Measurements from ENCODE around the gene BIRC3. TPM values are rescaled to one million over a fixed set of nuclear protein-coding genes. Genes with fewer than 3 reads are reported as not detected.

Gene BIRC3
- total and polyA plus RNA-seq, 2 of the 4 experiments (the other 2 are of a cell fraction) = 2.2 to 5.0 TPM

- 0 out of 2 replicates have a peak, but pooled peaks cover 3% of the 10 kb centered on the region for H3K9me1 ChIP-seq (ENCODE audit: insufficient read depth, low read length)
- TF ChIP-seq BHLHE40 (IDR thresholded peaks at IDR 0.05; ENCODE audit: low read depth, low read length) (no peak), MAFK (IDR thresholded peaks at IDR 0.05; ENCODE audit: low read depth, low read length) (no peak), CHD1 (IDR thresholded peaks at IDR 0.05; ENCODE audit: low read depth, low read length) (peak; percentile 35; the same call in 1 of the 2 replicates), CTCF (conservative IDR thresholded peaks at IDR 0.05; ENCODE audit: low read depth, low read length) (no peak), SMC3 (IDR thresholded peaks at IDR 0.05; ENCODE audit: low read depth, low read length) (no peak), MXI1 (IDR thresholded peaks at IDR 0.05; ENCODE audit: borderline replicate concordance, low read depth, low read length) (0 out of 2 replicates have a peak, but pooled peaks have one; percentile 21)
- H2BK5ac ChIP-seq (ENCODE audit: low read depth, low read length, poor library complexity, severe bottlenecking) = peak overlapping the region; percentile 99
- H2AFZ ChIP-seq (replicated peaks; ENCODE audit: low read length, poor library complexity) = peak overlapping the region; percentile 98
- no peaks in the 10 kb centered on the region for H3K27me3 ChIP-seq (ENCODE audit: control insufficient read depth, insufficient read depth, low read length)
- peak overlapping the region; percentile 64 for H2AK5ac ChIP-seq (ENCODE audit: low read depth, low read length)
- peak overlapping the region; percentile 89 for H3K4ac ChIP-seq (ENCODE audit: low read depth, low read length)
- H3K9ac ChIP-seq (ENCODE audit: low read depth, low read length) = peak overlapping the region; percentile 95
- dilution Hi-C loops (cut with HindIII; ENCODE audit: low sequenced_read_pairs, unreplicated experiment) = no loop called here
- ATAC-seq (ENCODE audit: low read depth) (peak; percentile 3), DNase-seq (peak; percentile 29)
- CTCF ChIA-PET = no interaction called here
- H3K4me1 ChIP-seq (ENCODE audit: control insufficient read depth, insufficient read depth, low read length) = no peaks in the 10 kb centered on the region; the same call in 1 of the 2 replicates
- H4K20me1 ChIP-seq (ENCODE audit: insufficient read depth, low read length) = peaks cover 9% of the 10 kb centered on the region; the same call in 1 of the 2 replicates
- POLR2A ChIA-PET (ENCODE audit: unreplicated experiment) = no interaction called here
- H3K4me2 ChIP-seq (ENCODE audit: low read depth, low read length) = peak overlapping the region; percentile 100
- H3K79me1 ChIP-seq (ENCODE audit: low read depth in 1 of 2, low read length in 2 of 2) = peaks cover 0 to 25% of the 10 kb centered on the region in 2 experiments; a peak in 3 of 4 replicates
- in situ Hi-C loops (cut with MboI; ENCODE audit: low sequenced_read_pairs) = no loop called here
- H4K5ac ChIP-seq (ENCODE audit: low read depth, low read length) = peak overlapping the region; percentile 31
- H2AK9ac ChIP-seq (replicated peaks; ENCODE audit: low read depth, low read length, poor library complexity) = peak overlapping the region; percentile 98
- 0 out of 3 replicates have a peak overlapping the region, but pooled peaks have one; percentile 4 for H2BK15ac ChIP-seq (ENCODE audit: low read depth, low read length)
- H2BK120ac ChIP-seq (ENCODE audit: low read depth, low read length) = peak overlapping the region; percentile 58
- H3K18ac ChIP-seq (ENCODE audit: low read depth, low read length) = peak overlapping the region; percentile 16
- 0% methylated on average over 17 of the region's 33 CpGs; no CpG with 5 or more reads in 1 of the 2 experiments for WGBS, 2 experiments (ENCODE audit: extremely low coverage in 2 of 2, insufficient read length in 1 of 2)
- intact Hi-C loops (cut with micrococcal nuclease) = loop anchor here (1.0 to 5.0 kb wide), 4 partner anchors 59 to 235 kb away; partner anchors contain the start of genes TMEM123 and YAP1
- BruUV-seq (replicated peaks) = no TSS peak
- H3K56ac ChIP-seq (ENCODE audit: extremely low read depth, insufficient read depth, low read length) = peak overlapping the region; percentile 83
- H4K91ac ChIP-seq (ENCODE audit: insufficient read depth, low read depth, low read length) = peak overlapping the region; percentile 89
- peak overlapping the region; percentile 84 for H3K14ac ChIP-seq (replicated peaks; ENCODE audit: low read depth, low read length)
- H4K8ac ChIP-seq (ENCODE audit: low read depth in 2 of 2, low read length in 2 of 2) = peak overlapping the region; percentile 84 to 92; a peak in 3 of 4 replicates
- H3K9me3 ChIP-seq (ENCODE audit: control insufficient read depth, insufficient read depth, low read length) = no peaks in the 10 kb centered on the region
- peak overlapping the region; percentile 44 for H2BK20ac ChIP-seq (ENCODE audit: low read depth, low read length)
- peaks cover 11% of the 10 kb centered on the region for H3K36me3 ChIP-seq (ENCODE audit: control insufficient read depth, insufficient read depth, low read length)
- H3K4me3 ChIP-seq (ENCODE audit: insufficient read depth, low read depth, low read length) = peak overlapping the region; percentile 81
- H3K27ac ChIP-seq (ENCODE audit: insufficient read depth, low read length) = peak overlapping the region; percentile 95
- H3K23ac ChIP-seq (ENCODE audit: low read depth, low read length) = peak overlapping the region; percentile 82
Observed at GRCh38 chr11:102347462-102348370, 30.4 kb downstream of the BIRC3 start.

All from IMR-90 (cell line).